NCI-H1436 (cell line): Measurements from ENCODE around the gene CEND1.
A peak's percentile ranks its signal among the peaks of the same experiment; 100 is the strongest.

Source experiments
- DNase-seq: peaks from one replicate; lab custom pipeline; 2025; lab: John Stamatoyannopoulos, UW

Gene CEND1

DNA sequence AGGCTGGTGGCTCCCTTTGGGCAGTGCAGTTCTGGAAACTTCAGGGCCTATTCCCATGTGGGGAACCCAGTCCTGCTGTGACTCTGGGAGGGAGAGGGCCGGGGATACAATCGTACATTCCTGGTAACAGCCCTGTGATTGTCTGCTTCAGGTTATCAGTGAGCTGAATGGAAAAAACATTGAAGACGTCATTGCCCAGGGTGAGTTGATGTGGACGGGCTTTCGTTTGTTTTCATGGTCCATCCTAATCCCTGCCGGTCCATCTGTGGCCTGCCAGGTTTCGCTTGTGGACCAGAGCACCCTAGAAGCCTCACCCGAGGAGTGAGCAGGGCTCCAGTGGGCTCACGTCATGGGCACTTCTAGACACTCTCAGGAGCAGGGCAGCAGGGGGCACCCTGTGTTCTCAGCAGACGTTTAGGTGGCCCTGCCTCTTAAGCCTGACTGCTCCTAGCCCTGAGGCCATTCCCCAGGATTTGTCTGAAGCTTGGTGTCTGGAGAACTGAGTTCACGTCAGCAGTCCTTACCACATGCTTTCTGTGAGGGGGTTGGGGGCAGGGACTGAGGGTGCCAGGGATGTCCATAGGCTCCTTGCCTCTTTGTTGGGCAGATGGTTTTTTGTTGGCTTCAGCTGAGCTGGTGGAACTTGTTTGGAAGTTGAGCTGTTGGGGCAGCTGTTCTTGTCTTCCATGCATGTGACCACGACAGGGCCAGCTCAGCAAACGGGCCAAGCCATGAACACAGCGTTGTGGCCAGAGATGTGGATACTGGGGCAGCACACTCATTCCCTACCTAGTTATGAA is 21.8 kb upstream of the CEND1 start:
- DNase-seq, result no peak

DNA sequence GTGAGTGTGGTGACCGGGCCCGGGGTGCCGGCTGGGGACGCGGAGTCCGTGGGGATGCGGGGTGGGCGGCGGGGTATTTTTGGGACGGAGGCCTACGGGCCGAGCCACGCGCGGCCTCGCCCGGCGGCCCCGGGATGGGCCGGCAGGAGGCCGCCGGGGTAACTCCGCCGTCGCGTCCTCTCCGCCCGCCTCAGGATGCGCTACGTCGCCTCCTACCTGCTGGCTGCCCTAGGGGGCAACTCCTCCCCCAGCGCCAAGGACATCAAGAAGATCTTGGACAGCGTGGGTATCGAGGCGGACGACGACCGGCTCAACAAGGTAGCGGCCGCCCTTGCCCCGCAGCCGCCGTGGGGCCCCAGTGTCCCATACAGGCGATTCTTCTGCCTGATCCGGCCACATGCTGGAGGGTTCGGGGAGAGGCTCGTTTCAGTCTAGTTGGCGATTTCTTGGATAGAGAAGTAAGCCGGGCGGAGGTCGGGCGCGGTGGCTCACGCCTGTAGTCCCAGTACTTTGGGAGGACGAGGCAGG is 20.2 kb upstream of the CEND1 start:
- no peak for DNase-seq

DNA sequence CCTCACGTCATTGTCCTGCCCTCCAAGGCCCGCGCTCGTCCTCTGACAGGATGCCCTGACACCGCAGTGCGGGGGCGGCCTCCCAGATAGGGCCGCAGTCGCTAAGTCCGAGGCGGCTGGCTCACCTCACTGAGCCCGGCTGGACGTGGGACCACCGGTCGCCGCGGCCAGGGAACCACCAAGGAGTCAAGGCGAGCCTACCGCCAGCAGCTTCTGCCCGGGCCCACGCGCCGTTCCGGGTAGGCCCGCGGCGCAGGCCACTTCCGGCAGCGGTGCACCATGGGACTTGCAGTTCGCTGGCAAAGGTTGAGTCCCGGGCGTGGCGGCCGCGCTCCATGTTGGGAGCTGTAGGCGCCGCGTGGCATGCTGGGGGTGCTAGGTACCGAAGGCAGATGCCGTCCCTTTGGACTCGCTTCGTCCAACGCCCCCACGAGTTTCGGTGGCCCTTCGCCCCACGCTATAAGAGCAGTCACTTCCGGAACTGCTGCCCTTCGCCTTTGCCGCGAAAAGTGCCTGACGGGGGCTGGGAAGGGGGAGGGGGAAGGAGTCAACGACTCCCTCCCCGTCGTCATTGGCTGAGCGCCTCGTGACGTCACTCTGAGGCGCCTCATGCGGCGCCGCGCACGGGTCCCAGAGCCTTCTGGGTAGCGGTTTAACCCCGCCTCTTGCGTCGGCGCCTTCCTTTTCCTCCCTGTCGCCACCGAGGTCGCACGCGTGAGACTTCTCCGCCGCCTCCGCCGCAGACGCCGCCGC is 19.6 kb upstream of the CEND1 start, which contains the start of gene RPLP2:
Gene RPLP2, plus strand, starts transcription at position 681 of the 753 bp plus-strand sequence. CDS start 268 bp downstream, outside the sequence.
- peak; percentile 94 for DNase-seq

DNA sequence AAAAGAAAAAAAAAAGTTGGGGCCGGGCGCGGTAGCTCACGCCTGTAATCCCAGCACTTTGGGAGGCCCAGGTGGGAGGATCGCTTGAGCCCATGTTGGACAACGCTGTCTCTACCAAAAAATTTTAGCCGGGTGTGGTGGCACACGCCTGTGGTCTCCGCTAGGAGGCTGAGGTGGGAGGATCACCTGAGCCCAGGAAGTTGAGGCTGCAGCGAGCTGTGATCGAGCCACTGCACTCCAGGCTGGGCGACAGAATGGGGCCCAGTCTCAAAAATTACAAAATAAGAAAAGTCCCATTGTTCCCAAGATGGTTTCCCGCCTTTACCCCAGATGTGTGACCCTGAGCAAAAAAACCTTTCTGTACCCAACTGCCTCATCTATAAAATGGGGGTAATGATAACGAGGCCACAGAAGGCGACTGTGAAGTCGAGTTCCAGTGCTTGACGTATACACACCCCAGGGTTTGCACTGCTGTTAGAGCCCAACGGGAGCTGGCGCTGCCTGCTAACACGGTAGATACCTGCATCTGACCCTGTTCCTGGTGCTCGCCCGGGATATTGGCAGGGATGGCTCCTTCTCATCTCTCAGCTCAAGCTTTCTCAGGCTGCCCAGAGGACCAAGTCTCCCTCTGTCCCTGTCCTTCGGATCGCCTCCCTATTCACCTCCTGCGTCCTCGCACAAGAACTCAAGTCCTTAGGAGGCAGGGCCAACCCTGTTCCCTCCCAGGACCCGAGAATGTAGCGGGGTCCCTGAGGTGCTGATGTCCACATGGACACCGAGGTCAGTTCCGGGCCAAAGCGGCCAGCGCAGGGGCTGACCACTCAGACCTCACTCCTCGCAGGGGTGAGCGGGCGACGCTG is 18.8 kb upstream of the CEND1 start:
- no peak for DNase-seq

DNA sequence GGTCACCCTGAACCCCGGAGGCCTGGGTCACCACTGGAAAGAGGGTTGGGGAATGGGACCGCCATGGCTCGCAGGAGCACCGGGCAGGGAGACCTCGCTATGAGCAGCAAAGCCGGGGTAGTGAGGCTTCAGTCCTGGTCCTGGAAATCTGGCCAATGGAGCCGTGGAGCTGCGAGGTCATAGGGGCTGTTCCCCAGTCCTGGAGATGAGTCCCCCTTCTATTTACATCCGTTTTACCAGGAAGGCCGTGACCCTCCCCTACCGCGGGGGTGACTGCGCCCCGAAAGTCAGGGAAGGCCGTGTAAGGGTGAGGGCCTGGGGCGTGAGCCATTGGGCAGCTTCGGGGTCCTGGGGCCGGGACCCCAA is 14.7 kb upstream of the CEND1 start:
- no peak for DNase-seq

DNA sequence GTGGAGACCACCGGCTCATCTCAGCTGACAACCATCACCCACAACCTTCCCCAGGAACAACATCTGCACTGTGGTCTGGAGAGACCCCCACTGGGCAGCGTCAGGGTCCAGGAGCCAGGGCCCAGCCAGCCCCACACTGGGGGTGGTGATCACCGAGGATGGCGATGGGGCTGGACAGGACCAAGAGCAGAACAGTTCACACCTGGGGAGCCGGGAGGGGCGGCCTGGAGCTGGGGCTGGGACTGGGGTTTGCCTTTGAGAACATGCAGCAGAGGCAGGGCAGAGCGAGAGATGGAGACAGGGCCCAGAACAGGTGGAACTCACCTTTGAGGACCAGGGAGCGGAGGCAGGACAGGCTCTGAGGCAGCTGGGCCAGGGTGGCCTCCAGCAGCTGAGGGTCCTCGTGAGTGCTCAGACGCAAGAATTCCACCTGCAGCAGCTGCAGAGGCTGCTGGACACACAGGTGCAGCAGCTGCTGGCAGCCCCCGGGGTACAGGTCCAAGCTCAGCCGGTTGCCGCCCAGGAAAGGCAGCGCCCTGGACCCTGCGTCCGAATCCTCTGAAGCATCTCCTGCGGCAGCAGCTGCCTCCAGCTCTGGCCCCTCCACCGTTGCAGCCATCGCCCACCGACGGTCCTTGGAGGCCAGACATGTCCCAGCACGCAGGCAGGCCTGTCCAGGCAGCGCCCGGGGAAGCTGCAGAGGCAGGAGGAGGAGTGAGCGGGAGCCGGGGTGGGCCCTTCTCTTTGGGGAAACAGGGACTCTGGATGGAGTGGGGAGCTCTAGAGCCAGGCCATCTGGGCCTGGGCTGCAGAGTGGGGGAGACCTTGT is 14.1 kb upstream of the CEND1 start:
- DNase-seq, result peak; percentile 27

DNA sequence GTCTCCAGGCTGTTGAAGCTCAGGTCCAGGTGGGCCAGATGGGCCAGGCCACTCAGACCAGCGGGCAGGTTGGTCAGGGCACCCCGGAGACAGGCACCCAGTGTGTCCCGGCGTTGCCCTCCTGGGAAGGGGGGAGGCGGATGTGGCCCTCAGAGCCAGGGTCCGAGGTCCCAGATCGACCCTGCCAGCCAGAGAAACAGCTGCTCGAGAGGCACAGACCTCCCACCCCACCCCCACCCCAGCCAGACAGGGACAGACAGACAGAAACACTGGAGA is 13.5 kb upstream of the CEND1 start:
- DNase-seq, result no peak

DNA sequence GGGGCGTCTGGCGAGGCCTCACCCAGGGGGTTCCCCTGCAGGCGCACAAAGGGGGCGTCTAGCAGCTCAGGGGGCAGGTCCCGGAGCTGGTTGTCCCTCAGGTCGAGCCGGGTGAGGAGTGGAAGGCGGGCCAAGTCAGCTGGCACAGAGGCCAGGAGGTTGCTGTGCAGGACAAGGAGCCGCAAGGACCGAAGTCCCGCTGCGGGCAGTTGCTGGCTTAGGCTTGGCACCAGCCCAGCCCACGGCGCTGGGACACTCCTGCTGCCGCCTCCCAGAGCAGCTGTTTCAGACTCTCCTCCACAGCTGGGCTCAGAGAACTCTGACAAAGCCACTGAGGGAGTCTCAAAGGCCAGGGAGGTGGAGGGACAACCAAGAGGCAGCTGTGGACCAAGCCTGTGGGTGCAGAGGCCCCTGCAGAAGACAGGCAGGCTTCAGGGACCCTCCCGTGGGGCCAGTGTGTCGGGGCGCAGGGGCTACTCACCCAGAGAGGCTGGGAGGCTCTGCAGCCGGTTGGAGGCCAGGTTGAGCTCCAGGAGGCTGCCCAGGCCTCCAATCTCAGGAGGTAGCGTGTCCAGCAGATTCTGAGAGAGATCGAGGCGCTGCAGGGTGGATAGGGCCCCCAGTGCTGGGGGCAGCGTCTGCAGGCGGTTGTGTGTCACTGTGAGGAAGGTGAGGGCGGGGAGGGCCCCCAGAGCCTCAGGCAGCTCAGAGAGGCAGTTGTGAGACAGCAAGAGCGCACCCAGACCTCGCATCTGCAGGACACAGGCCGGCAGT is 13.0 kb upstream of the CEND1 start:
- no peak for DNase-seq

DNA sequence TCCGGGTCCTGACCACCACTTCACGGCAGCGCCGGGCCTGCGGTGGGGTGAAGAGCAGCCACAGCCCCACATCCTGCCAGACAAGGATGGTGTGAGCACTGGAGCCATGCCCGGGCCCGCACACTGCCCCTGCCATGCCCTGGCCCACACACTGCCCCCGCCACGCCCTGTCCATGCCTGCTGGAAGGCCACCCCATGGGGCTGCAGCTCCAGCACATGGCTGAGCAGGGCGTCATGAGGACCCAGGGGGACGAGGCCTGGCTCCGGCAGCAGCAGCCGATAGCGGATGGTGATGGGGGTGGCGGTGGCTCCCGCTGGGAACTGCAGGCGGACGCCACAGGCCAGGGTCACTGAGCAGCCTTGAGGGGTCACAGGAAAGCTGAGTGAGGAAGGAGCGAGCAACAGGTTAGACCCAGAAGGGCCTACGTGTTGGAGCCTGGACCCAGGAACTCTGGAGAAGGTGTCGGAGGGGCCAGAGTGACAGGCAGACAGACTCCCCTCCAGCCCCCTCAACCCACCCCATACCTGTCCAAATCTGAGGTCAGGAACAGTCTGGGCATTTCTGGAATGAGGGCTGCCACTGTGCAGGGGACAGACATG is 12.2 kb upstream of the CEND1 start:
- DNase-seq, result no peak

DNA sequence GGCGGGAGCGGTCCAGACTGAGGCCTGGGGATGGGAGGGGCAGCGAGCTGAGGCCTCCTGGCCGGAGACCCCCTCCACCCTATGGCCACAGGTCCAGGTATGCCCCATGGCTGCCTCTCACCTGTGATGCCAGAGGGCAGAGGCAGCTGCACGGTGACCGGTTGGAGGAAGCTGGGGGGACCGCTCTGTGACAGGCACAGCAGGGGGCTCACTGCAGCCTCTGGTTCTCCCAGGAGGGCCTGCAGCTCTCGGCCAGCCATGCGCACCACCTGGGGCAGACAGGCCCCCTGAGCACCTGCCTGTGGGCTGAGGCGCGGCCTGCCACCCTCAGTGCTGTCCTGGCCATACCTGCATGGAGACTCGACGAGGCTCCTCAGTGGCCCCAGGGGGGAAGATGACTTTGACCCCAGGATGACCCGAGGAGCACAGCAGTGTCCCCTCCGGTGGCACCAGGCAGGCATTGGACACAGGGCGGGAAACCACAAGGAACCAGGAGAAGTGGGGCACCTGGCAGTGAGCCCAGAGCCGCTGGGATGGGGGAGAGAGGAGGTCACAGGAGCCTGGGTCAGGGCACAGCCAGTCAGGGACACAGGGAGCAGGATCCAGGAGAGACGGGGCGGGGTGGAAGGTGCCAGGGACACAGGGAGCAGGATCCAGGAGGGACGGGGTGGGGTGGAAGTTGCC is 11.3 kb upstream of the CEND1 start:
- DNase-seq, result no peak

DNA sequence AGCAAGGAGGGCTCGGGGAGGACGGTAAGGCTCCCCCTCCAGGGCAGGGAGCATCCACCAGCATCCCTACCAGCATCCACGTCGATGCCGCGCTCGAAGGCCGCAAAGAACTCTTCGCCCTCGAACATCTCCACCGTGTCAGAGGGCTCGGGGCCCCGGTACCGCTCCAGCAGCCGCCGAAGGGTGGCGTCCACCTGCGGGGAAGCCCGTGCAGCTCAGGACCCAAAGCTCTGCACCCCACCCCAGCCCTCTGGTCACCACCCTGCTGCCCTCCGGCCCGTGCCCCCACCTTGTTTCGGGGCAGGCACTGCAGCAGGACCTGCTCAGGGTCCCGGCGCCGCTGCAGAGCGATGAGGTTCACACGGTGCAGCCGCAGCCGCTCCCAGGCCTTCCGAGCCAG is 10.6 kb upstream of the CEND1 start:
- DNase-seq, result no peak

DNA sequence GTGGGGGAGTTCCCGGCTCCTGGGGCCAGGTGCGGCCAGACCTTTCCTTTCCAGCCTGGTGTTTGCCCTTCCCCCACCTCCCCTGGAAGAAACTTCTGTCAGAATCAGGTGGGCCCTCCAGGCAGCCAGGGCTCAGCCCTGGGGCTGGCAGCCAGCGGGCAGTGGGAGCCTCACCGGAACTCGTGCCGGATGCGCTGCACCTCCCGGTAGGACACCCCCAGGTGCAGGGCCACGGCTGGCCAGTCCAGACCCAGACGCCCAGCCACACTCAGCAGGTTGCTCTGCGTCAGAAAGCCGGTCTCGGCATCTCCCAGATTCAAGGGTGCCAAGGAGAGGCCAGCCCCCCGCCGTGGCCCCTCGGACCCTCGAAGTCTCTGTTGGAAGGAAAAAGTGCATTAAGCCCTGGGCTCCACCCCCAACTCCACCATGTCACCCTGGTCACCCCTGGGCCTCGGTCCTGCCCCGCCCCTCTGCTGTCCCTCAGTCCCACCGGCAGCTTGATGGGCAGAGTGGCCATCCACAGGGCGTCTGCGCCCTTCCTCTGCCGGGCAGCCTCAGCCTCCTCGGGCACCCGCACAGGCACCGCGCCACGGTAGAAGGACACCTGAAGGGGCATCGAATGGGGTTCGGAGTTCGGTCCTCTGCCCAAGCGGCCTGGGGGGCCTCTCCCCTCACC is 9.9 kb upstream of the CEND1 start:
- DNase-seq, result no peak

DNA sequence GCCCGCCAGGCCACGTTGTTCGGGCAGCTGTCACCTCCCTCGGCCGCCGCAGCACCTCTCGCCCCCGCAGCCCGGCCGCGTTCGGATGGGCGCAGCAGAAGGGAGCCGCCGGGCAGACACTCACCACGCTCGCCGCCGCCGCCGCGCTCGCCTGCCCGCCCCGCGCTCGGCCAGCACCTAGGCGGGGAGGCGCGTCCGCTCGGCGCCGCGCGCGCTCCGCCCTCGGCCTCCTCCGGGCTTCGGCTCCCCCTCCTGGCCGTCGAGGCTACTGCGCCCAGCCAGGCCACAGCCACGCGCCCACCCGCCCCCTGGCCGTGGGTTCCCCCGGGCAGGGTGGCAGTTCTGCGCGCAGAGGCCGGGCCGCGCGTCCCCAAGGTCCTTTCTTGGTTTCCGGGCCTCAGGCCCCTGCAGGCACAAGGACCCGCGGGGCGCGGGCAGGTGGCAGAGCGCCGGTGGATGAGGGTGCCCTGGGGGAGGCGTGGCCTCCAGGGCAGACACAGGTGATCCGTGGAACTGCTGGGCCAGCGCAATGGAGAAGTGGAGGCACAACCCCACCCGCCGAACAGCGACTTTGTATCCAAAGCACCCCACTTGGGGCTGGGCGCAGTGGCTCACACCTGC is 8.3 kb upstream of the CEND1 start, which contains the start of gene SLC25A22:
Gene SLC25A22, minus strand, starts transcription at position 189 of the 621 bp plus-strand sequence. CDS start 3,275 bp downstream, outside the sequence.
- peak; percentile 77 for DNase-seq

DNA sequence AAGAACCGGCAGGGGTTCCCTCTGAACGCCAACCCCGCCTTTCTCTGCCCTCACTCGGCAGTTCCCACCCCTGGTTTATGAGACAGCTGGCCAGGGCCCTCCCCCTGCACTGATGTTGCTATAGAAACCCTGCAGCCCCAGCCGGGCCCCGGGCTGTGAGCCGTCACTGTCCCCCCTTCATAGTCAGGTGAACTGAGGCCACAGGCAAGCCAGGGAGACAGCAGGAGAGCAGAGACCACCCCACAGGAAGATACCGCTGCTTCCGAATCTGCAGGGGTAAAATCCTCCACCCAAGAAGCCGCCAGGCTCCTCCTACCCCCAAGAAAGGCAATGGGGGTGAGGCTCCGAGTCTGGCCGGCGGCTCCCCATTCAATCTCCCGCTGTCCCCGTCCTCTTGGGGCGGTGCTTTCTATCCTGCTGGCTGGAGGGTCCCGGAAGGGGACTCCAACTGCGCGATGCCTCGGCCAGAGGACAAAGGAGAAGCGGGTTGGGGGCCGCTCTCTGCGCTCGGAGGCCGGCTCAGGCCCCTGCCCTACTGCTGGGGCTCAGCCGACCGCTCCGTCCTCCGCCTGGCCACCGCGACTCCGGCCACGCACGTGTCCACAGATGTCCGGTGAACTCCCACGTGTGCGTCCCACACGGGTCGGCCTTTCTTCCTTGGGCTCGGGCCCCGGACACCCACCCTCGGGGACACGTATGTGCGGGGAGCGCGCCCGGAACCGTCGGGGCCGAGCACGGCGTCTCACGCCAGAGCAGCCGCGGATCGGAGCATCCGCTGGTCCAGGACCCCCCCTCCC is 7.6 kb upstream of the CEND1 start:
- DNase-seq, result peak; percentile 75

DNA sequence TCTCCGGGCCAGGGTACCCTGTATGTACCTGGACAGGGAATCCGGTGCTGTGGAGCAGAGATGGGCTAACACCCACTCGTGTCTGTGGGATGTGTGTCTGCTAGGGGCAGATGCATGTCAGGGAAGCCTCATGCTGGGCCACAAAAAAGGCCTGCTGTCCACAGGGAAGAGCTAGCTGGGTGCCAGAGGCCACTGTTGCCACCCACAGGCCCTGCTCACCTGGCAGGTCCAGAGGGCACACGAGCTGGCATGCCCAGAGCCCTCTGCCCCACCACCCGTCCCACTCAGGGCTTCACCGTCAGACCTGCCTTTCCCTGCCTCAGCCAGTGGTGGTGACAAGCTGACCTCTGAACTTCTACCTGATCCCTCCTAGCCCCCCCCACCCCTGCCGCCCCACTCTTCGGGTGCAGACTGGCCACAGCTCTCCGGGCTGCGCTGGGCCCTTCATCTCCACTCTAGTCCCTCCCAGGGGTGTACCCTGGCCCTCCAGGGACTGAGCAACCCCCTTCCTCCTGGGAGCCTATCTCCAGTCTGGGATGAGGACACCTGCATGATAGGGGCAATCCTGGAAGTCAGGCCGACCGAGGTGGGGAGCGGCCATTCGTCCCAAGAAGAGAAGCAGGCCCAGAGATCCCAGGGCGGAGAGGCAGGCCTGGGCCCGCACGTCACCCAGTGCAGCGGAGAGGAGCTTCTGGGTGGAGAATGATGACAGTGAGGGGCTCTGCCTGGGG is 6.8 kb upstream of the CEND1 start:
- no peak for DNase-seq

DNA sequence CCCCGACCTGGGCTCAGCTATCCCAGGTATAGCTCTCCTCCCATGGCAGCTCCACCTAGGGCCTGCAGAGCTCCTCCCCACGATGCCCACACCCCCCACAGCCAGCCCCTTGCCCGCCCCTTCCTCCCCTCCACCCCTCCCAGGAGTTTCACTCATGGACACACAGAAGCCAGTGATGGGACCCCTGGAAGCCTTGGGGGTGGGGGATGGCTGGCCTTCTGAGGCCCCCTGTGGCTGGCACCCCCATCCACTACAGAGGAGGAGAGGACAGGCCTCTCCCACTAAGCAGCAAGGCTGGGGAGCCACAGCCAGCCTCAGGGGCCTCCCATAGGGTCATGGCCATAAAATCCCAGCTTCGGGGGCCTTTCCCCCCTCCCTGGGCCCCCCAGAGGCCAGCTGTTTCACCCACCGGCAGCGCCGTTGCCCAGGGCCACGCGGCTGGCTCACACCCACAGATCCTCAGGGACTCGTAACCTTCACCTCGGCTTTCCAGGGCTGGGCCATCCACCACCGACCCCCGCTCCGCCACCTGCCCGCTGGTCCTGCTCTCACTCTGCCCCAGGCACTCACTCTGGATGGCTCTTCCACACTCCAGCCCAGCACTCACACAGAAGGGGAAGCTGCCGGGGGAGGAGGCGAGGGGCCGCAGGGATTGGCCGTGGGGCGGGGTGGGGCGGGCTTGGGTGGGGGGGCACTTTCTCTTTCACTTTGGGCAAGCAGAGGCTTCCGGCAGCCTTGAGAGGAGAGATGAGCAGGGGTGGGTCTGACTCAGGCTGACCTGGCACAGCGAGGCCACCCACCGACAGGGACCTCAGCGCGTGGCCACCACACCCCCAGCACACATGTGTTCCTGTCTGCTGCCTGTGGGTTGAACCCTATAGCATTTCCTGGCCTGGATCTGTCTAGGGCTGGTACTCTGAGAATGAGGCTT is 6.0 kb upstream of the CEND1 start:
- DNase-seq, result peak; percentile 71
